ENCODE measurements around the gene CGREF1.
A peak's percentile ranks its signal among the peaks of the same experiment; 100 is the strongest.

The CGREF1 gene

GRCh38 chr2:27053776-27054175 is 65.2 kb downstream of the CGREF1 start:
- in situ Hi-C loops (cut with HindIII; ENCODE audit: low sequenced_read_pairs): no loop called here
- no peak for TF ChIP-seq CTCF (IDR thresholded peaks at IDR 0.05; ENCODE audit: low read depth, low read length)
- no peak for DNase-seq (ENCODE audit: low read depth, low spot score)
- H3K4me3 ChIP-seq (ENCODE audit: low read depth, low read length): no peak overlapping the region

- no peak overlapping the region for H3K4me3 ChIP-seq (ENCODE audit: low read depth, low read length)
- in situ Hi-C loops (cut with HindIII; ENCODE audit: low sequenced_read_pairs): no loop called here
- no peak for DNase-seq (ENCODE audit: low read depth, low spot score)
- no peak for TF ChIP-seq CTCF (IDR thresholded peaks at IDR 0.05; ENCODE audit: low read depth, low read length)
Measured at GRCh38 chr2:27053321-27053720, 65.6 kb downstream of the CGREF1 start.

- no peak for TF ChIP-seq CTCF (IDR thresholded peaks at IDR 0.05; ENCODE audit: low read depth, low read length)
Measured at GRCh38 chr2:27051902-27052645, 66.9 kb downstream of the CGREF1 start.

GRCh38 chr2:27050996-27051901 is 67.7 kb downstream of the CGREF1 start, which contains the start of gene AGBL5:
Gene AGBL5 (plus strand): TSS chr2:27051668. CDS start chr2:27052959, 1,291 bp downstream.
- DNase-seq (ENCODE audit: low read depth, low spot score): peak; percentile 94
- no peak for TF ChIP-seq CTCF (IDR thresholded peaks at IDR 0.05; ENCODE audit: low read depth, low read length)
- in situ Hi-C loops (cut with HindIII; ENCODE audit: low sequenced_read_pairs): no loop called here
- peak within 1 kb of the TSS; percentile 91 for H3K4me3 ChIP-seq (ENCODE audit: low read depth, low read length)

More at GRCh38 chr2:27051902-27052645, 66.9 kb downstream of the CGREF1 start:
- in situ Hi-C loops (cut with HindIII; ENCODE audit: low sequenced_read_pairs): no loop called here
- no peak for DNase-seq (ENCODE audit: low read depth, low spot score)
- peak overlapping the region; percentile 91 for H3K4me3 ChIP-seq (ENCODE audit: low read depth, low read length)
